ENCODE measurements around the gene GH1. TPM values are rescaled to one million over a fixed set of nuclear protein-coding genes. Genes with fewer than 3 reads are reported as not detected.
"Not testable (repeated sequence)": the region's sequence is repeated elsewhere in the genome, so short reads cannot be mapped to it uniquely, and the experiment has no call there.

GH1 gene
- total RNA-seq, 4 donors from 2014 or later: not detected

DNA sequence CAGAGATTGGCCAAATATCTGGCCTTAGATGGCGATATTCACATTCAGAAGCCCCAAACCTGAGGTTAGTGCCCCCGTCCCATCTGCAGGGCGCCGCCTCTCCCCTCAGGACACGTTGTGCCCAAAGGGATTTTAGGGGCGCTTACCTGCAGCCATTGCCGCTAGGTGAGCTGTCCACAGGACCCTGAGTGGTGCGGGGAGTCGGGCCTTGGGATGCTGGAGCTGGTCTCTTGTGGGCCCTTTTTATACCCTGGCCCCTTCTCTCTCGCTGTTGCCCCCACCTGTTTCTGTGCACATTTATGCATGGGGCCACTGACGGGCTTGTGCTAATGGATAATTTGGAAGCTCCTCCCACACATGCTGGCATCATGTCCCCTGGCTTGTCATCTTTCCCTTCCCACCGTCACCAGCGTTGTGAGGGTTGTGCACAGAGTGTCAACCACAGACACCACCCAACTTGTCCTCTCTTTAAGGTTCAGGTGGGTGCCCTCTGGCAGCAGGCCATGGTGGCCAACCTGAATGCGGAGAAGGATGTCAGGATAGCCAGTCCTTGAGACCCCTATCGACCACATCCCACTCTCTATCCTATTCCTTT lies 7.5 kb downstream of the GH1 start, which contains the start of gene CSHL1:
Gene CSHL1, minus strand, starts transcription at position 218 of the 595 bp plus-strand sequence. Its CDS starts 62 bp downstream, at position 156.
- TF ChIP-seq POLR2A (IDR thresholded peaks at IDR 0.05) (no peak), POLR2AphosphoS5 (IDR thresholded peaks at IDR 0.05) (no peak), EP300 (IDR thresholded peaks at IDR 0.05) (no peak)
- TF ChIP-seq, protein P1, sequence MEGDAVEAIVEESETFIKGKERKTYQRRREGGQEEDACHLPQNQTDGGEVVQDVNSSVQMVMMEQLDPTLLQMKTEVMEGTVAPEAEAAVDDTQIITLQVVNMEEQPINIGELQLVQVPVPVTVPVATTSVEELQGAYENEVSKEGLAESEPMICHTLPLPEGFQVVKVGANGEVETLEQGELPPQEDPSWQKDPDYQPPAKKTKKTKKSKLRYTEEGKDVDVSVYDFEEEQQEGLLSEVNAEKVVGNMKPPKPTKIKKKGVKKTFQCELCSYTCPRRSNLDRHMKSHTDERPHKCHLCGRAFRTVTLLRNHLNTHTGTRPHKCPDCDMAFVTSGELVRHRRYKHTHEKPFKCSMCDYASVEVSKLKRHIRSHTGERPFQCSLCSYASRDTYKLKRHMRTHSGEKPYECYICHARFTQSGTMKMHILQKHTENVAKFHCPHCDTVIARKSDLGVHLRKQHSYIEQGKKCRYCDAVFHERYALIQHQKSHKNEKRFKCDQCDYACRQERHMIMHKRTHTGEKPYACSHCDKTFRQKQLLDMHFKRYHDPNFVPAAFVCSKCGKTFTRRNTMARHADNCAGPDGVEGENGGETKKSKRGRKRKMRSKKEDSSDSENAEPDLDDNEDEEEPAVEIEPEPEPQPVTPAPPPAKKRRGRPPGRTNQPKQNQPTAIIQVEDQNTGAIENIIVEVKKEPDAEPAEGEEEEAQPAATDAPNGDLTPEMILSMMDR (IDR thresholded peaks at IDR 0.05): no peak
- WGBS, 2 donors (ENCODE audit: low coverage in 1 of 2): 60% methylated on average over 6 of the region's 15 CpGs
- Histone ChIP-seq H3K4me1 (no peaks in the 10 kb centered on the region), H3K27me3 (peaks cover 24% of the 10 kb centered on the region), H3K36me3 (no peaks in the 10 kb centered on the region), H3K4me3 (no peak within 1 kb of the TSS), H3K9me3 (no peaks in the 10 kb centered on the region), H3K27ac (no peak within 1 kb of the TSS)
- ATAC-seq: no peak

DNA sequence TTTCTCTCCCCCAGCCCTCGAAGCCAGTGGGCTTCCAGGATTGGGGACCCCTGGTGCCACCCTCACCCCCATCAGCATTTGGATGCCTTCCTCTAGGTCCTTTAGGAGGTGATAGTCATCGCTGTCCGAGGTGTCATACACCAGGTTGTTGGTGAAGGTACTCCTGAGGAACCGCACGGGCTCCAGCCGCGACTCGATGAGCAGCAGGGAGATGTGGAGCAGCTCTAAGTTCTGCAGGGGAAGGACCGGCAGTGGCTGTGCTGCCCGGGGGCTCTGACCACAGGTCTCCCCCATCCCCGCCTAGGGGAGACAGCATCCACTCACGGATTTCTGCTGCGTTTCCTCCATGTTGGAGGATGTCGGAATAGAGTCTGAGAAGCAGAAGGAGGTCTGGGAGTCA lies 8.5 kb downstream of the GH1 start:
- H3K4me3 ChIP-seq: no peak overlapping the region
- no peak for ATAC-seq

GRCh38 chr17:63909586-63909985 lies 9.1 kb downstream of the GH1 start:
- ATAC-seq, H3K4me1 ChIP-seq, H3K36me3 ChIP-seq, H3K9me3 ChIP-seq, H3K4me3 ChIP-seq, H3K27ac ChIP-seq: not testable (repeated sequence)
- H3K27me3 ChIP-seq: peaks cover 24% of the 10 kb centered on the region
- 91 to 100% methylated on average over 1 to 8 of the region's 10 CpGs for WGBS, 2 donors (ENCODE audit: low coverage in 1 of 2)

More for the DNA sequence above, 8.5 kb downstream of the GH1 start:
- TF ChIP-seq EP300 (IDR thresholded peaks at IDR 0.05): no peak
- TF ChIP-seq, protein P1 (IDR thresholded peaks at IDR 0.05): no peak
- no peak for TF ChIP-seq POLR2AphosphoS5 (IDR thresholded peaks at IDR 0.05)
- TF ChIP-seq POLR2A (IDR thresholded peaks at IDR 0.05): no peak
- no peaks in the 10 kb centered on the region for H3K36me3 ChIP-seq
- H3K27me3 ChIP-seq: peaks cover 24% of the 10 kb centered on the region
- 57% methylated on average over 3 of the region's 14 CpGs; no CpG with 5 or more reads in 1 of the 2 donors for WGBS, 2 donors (ENCODE audit: low coverage in 1 of 2)
- no peak overlapping the region for H3K27ac ChIP-seq
- no peaks in the 10 kb centered on the region for H3K9me3 ChIP-seq
- H3K4me1 ChIP-seq: no peaks in the 10 kb centered on the region

DNA sequence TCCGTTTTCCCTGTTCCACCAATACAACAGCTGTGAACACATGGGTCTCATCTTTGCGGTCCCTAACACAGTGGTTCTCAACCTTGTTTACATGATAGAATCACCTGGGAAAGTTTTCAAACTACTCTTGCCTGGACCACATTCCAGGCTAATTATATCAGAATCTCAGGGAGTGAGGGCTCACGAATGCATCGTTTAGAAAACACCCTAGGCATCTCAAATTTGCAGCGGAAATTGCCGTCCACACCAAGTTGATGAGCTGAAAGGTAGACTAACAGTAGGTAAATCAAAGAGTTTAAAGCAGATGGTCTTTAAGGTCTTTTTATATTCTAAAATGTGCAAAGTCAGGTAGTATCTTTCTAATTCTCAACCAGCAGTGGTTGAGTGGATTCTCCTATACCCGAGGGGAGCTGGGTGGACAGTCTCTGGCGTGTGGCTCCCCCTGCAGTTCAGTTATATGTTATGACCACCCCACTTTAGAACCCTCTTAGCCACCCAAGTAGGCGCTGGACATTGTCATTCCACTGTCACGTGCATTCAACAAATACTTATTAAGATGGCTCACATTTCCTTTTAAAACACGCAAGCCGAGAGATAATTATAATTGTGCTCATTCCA lies 11.4 kb downstream of the GH1 start:
- H3K4me3 ChIP-seq, H3K4me1 ChIP-seq, H3K9me3 ChIP-seq, H3K27ac ChIP-seq, H3K36me3 ChIP-seq: not testable (repeated sequence)
- ATAC-seq: peak; percentile 56
- H3K27me3 ChIP-seq: peaks cover 24% of the 10 kb centered on the region
- WGBS, 2 donors (ENCODE audit: low coverage in 1 of 2): 42 to 47% methylated on average over 8 to 12 of the region's 12 CpGs

DNA sequence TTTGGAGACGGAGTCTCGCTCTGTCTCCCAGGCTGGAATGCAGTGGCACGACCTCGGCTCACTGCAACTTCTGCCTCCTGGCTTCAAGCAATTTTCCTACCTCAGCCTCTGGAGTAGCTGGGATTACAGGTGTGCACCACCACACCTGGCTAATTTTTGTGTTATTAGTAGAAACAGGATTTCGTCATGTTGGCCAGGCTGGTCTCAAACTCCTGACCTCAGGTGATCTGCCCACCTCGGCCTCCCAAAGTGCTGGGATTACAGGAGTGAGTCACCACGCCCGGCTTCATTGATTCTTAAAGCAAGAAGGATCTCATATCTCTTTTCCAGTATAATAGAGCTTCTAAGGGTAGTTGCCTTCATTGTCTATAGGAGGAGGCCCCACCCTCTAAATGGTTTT lies 13.8 kb downstream of the GH1 start:
- not testable (repeated sequence) for H3K27ac ChIP-seq, ATAC-seq, H3K9me3 ChIP-seq, H3K36me3 ChIP-seq, H3K4me3 ChIP-seq, H3K4me1 ChIP-seq, H3K27me3 ChIP-seq
- 84% methylated on average over 4 of the region's 8 CpGs; no CpG with 5 or more reads in 1 of the 2 donors for WGBS, 2 donors (ENCODE audit: low coverage in 1 of 2)

GRCh38 chr17:63903787-63904201 lies 14.8 kb downstream of the GH1 start:
- WGBS, 2 donors (ENCODE audit: low coverage in 1 of 2): 34 to 58% methylated on average over 2 to 5 of the region's 5 CpGs
- H3K4me1 ChIP-seq, H3K4me3 ChIP-seq, H3K9me3 ChIP-seq, H3K27ac ChIP-seq, H3K27me3 ChIP-seq, H3K36me3 ChIP-seq: not testable (repeated sequence)
- peak; percentile 44 for ATAC-seq
- TF ChIP-seq, protein P1 (IDR thresholded peaks at IDR 0.05): peak in 3 of 4 experiments; percentile 14 to 50 (median 20)

DNA sequence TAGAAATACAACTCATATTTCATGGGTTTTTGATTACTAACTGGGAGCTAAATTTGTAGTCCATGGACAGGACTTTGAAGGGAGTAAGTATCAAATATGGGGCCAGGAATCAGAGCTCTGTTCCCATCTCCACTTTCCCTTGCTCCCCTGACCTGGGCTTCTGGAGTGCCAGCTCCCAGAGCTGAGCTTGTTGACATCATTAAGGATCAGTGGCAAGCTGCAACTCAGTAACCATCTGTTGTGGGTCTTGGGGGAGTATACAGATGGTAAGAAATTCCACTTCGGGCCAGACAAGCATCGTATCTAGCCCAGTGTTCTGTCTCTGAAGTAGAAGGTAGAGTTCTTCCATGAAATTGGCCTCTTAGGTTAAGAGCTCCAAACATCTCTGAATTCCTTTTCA lies 16.7 kb downstream of the GH1 start:
- H3K27me3 ChIP-seq: not testable (repeated sequence)
- WGBS, 2 donors (ENCODE audit: low coverage in 1 of 2): 86% methylated on average over 2 of the region's 2 CpGs; no CpG with 5 or more reads in 1 of the 2 donors

GRCh38 chr17:63898899-63899798 lies 19.5 kb downstream of the GH1 start:
- H3K4me1 ChIP-seq, H3K4me3 ChIP-seq, H3K27me3 ChIP-seq, H3K9me3 ChIP-seq, ATAC-seq, H3K36me3 ChIP-seq, H3K27ac ChIP-seq: not testable (repeated sequence)
- no CpG with 5 or more reads among the region's 6 CpGs for WGBS, 2 donors (ENCODE audit: low coverage in 1 of 2)

More for the DNA sequence above, 16.7 kb downstream of the GH1 start:
- not testable (repeated sequence) for H3K36me3 ChIP-seq, ATAC-seq, H3K4me3 ChIP-seq, H3K27ac ChIP-seq, H3K4me1 ChIP-seq, H3K9me3 ChIP-seq

Measured in gastroesophageal sphincter (tissue), 4 donors.